CD4-positive, alpha-beta T cell treated with Interleukin-12 subunit alpha and Interleukin-12 subunit beta, for 1 hour (primary cell): Measurements from ENCODE around the gene RNF113B.

Source experiments
- DNase-seq: peaks from one replicate; pipeline ENCODE4 v3.0.0-alpha.2; 2020

The RNF113B gene

DNA sequence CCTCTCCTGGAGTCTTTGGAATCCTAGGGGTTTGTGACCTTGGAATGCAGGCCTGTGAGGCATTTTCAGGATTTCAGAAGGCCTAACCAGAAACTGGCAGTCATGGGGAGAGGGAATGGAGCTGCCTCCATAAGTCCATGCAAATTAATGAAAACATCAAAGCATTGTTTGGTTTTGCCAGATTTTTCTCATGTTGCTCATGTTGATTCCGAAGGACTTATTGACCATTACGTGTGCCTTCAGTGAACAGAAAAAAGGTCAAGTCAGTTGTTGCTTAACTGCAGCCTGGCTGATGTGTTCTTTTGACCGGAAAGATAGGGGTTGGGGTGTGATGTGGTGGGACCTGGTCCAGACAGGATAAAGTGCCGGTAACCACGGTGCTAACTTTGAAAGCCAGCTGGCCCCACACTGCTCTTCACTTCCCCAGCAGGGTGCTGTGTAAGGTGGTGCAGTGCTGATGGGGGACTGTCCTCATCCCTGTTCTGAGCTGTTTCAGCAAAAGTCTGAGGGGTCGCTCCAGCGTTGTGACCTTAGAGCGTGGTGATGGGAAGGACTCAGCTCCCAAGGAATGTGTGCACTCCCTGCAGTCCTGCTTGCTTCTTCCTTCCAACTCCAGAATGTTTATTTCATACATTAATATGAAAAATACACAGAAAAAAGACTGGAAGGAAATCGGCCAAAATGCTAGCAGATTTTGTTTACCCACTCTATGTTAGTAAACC lies 3.5 kb downstream of the RNF113B start:
- DNase-seq, result no peak

DNA sequence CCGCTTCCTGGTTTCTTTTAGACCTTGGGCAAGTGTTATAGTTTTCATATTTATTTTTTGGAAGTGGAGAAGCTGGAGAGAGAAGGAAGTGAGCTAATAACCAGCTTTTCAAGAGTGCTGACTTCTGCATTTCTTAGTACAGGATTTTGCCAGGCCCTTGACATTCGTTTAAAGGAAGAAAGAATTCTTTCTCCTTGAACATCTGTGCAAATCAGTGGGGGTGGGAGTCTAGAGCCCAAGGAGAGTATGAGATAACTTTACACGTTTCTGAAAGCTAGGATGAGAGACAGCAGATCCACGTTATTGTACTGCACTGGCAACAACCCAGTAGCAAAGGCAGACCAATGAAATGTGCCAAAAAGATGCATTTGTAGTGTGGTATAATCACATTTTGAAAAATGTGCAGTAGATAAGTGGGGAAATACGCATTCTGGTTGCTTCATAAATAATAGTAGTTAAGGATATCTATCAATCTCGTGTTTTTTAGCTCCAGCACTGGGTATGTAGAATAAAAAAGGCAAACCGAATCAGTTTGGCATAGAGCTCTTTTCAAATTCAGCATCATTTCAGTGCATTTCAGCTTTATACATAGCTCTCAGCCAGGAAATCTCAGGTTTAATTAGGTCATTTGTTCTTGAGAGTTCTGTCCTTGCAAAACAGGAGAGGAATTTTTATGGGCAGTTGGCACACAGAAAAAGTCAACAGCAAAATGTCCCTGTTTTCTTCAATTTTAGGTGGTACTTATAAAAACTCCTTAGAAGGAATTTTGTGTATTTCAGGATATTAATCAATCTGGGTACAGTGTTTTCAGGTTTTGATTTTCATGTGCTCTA lies 4.3 kb downstream of the RNF113B start:
- no peak for DNase-seq

DNA sequence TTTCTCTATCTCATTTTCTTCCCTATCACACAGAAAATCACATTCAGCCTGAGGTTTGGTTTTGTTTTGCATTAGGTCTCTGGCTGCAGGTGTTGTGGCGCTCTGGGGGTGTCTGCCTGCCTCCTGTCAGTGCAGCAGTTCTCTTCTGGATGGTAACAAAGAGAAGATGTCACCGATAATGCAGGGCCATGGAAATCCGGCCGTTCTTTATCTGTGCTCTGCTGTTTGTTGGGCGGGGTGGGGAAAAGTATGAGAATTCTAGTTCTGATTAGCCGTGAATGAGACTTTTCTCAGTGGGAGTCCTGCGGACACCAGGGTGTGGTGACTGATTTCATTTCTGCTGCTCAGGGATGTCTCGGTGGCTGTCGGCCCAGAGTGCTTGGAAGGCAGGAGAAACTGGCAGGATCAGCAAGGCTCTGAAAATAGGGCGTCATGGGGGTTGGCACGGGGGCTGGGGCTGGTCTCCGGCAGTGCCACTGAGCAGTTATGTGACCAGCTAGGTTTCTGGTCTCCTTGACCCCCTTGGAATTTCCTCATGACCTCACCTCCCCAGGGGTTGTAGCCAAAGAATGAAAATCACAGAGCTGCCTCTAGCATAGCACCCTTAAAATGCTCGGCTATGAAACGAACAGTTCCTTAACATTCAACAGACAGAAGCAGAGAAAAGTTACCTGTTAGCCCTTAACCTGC lies 5.0 kb downstream of the RNF113B start:
- DNase-seq, result no peak

DNA sequence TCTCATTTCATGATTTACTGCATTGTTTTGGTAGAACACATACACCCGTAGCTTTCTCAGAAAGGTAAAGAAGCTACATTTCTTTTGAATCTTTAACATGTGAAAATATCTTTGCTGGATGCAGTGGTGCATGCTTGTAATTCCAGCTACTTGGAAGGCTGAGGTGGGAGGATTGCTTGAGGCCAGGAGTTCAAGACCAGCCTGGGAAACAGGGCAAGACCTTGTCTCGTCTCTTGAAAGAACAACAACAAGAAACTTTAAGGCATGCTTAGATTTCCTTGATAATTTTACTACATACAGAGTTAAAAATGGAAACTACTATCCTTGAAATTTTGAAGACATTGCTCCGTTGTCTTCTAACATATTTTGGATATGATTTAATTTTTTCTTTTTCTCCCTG lies 7.7 kb downstream of the RNF113B start:
- no peak for DNase-seq

DNA sequence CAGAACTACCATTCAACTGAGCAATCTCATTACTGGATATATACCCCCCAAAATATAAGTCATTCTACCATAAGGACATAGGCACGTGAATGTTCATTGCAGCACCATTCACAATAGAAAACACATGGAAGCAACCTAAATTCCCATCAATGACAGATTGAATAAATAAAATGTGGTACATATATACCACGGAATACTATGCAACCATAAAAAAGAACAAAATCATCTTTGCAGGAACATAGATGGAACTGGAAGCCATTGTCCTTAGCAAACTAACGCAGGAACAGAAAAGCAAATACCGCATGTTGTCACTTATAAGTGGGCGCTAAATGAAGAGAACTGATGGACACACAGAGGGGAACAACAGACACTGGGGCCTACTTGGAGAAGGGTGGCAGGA lies 14.1 kb downstream of the RNF113B start:
- no peak for DNase-seq

DNA sequence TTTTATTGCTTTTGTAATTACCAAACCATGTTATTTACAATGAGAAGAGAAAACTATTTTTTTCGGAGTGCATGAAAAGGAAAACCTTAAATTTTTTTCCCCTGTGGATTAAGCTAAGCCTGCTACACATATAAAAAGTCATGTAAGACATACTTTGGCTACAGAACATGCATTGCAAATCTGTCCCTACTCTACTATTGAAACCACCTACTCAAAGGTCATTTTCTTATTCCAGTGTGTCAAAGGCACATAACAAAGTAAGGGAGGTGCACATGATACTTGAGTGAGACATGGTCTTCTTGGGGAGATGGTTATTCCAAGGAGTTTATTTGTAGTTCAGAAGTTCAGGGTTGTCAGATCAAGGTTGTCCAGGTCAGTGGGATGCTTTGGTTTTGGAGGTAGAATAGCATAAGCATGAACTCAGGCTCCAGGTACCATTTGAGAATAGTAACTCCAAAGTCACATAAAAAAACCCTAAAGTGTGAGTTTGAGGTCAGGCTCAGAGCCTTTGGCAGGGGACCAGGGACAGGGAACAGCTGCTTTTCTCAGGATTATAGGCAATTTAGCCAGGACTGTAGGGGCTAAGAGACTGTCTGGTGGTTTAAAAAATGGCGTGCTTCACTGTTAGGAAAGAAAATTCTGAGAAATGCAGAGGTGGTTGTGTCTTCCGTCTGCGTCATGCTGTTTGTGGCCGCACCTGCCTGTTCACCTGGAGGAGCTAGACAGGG lies 18.7 kb downstream of the RNF113B start:
- DNase-seq, result no peak

DNA sequence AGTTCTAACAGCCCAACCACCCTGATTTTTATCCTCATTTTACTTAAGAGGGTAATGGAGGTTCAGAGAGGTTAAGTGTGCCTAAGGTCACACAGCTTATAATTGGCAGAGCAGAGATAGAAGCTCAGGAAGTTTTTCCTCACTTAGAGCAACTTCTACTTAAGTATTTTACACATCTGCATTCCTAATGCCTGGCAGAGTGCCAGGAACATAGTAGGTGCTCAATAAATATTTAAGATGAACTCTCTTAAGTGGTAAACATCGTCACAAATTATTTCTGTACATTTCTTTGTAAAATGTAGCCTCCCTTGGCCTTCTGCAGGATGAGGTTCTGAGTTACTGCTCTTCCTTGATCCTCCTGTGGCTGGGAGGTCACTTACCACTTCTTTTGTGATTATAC lies 19.5 kb downstream of the RNF113B start:
- no peak for DNase-seq

DNA sequence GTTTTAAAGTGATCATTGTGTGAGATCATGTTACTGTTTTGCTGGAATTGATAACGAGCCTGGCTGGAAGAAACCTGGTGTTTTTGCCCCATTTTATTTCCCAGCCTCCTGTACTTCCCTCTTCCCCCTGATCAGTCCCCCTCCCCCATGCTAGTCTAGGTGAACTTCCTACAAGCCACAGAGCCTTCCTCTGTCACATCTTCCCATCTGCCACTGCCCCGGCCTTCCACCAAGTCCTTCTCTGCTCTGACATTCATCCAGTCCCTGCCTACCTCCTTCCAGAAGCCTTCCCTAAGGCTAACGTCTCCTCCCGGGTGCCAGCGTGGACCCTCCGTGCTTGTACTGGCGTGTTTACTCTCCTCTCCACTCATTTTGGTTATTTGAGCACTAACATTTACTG lies 19.9 kb downstream of the RNF113B start:
- no peak for DNase-seq

DNA sequence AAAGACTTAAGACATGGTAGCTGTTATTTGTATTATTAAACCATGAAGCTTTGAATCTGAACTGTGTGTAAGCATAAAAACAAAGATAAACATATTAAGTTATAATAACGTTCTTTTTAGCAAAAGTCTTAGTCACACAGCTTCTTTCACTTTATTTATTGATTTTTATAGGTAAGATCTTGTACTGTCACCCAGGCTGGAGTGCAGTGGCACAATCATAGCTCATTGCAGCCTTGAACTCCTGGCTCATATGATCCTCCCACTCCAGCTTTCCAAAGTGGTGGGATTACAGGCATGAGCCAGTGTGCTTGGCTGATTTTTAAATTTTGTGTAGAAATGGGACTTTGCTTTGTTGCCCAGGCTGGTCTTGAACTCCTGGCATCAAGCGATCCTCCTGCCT lies 20.8 kb downstream of the RNF113B start:
- DNase-seq, result no peak

DNA sequence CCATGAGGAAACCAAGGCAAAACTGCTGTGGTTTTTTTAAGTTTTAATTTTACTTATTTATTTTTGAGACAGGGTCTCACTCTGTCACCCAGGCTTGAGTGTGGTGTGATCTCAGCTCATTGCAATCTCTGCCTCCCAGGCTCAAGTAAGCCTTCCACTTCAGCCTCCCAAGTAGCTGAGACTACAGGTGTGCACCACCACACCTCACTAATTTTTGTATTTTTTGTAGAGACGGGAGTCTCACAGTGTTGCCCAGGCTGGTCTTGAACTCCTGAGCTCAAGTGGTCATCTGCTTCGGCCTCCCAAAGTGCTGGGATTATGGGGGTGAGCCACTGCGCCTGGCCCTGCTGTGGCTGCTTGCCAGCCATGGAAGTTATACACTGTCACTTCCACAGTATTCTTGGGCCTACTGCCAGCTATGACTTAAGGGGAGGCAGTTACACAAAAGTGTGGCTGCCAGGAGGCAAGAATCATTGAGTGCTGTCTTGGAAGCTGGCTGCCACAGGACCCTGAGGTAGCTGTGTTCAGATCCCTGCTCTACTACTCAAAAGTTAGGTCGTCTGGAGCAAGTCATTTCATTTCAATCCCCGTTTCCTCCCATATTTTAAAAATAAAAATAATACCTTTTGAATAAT lies 21.5 kb downstream of the RNF113B start:
- DNase-seq, result no peak

DNA sequence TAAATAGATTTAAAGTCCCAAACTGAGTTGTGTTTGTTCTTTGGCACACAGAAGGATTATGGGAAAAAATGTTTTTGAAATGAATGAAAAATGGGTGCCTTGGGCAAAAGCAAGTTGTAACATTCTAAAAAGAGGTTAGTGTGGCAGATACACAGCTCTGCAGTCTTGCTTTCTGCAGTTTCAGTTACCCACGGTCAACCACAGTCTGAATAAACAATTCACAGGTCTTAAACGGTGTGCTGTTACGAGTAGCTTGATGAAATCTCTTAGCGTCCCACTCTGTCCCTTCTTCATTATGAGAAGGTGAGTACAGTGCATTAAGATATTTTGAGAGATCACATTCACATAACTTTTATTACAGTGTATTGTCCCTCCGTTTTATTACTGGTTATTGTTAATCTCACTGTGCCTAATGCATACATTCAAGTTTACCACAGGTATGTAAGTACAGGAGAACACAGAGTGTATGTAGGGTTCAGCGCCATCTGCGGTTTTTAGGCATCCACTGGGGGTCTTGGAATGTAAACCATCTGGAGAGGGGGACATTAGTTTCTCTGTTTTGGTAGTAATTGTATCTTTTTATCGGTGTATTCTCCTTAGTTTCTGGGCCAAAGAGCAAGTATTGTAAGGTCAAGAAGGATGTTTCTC lies 26.1 kb downstream of the RNF113B start:
- no peak for DNase-seq

DNA sequence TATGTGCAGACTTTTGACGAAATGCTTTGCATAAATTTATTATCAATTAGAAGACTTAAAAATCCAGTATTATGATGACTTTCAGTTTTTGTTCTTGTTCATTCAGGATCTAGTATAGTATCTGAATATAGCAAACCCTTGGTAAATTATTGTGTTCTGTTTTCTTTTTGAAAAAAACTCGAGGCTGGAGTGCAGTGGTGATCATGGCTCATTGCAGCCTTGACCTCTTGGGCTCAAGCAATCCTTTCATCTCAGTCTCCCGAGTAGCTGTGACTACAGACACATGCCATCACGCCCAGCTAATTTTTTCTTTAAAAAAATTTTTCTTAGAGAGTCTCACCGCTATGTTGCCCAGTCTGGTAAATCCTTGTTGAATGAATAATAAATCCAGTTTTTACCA lies 29.5 kb downstream of the RNF113B start:
- no peak for DNase-seq

DNA sequence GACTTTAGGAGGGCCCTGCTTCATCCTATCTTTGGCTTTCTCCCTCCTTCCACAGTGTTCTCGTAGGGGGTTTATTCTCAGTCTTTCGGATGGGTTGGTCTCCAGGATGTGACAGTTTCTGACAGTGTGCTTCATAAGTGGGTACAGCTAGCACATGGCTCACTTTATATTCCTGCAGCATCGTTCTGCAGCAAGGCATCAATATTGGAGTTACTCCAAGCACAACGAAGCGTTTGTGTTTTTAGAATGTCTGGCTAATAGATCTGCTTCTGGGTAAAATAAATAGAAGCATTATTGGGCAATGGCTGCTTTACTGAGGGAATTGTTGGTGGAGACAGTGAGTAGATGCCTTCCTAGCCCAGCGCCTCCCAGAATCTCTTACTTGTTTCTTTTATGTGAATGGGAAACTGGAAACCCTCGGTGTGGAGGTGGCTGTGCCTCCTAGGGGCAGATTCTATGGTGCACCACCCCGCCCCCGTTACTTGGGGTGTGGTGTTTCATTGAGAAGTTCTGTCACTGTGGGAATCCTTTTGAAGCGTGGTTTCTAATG lies 32.2 kb downstream of the RNF113B start:
- no peak for DNase-seq

DNA sequence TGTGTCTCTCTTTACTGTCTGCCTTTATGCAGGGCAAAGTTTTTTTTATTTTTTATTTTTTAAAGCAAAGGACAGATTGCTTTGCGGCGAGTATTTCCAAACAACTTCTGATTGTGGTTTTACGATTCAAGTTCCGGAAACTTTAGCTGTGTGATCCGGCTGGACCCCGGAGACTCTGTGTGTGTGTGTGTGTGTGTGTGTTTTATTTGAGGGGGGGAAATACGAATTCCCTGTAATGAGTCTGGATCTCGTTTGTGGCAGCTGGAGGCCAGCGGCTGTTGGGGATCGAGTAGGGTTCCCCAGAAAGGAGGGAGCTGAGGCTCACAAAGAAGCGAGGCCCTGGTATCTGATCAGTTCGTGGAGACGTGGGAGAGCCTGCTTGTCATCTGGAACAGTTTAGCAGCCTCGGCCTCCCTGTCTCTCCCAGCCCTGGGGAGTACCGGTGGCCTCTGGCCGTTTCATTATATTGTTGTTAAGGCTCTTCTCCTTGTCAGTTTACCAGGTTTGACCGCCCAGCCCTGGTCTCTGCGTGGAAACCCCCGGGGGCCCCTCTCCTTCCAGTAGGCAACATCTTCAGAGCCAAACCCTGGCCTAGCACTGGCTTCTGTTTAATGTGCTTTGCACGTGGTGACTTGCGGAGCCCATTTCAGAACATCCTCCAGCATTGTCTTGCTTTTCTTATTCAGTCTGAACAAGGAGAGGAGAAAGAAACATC lies 32.9 kb downstream of the RNF113B start:
- DNase-seq, result no peak

DNA sequence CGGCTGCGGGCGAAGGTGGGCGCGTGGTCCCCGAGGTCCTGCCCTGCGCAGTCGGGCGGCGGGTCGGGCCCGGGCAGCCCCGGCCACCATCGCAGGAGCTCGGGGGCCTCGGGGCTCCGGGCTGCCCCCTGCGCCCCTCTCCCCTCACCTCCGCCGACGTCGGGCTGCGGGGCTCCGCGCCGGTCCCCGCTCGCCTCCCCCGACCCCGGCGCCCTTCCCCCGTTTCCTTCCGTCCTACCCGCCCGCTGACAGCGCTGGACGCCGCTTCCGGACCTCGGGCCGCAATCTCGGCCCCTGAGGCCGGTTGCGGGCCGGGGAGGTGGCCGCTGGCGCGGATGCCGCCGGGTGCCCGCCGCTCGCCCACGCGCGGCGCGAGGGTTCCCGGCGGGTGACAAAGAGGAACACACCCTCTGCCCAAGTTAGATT lies 33.5 kb downstream of the RNF113B start:
- DNase-seq, result no peak

DNA sequence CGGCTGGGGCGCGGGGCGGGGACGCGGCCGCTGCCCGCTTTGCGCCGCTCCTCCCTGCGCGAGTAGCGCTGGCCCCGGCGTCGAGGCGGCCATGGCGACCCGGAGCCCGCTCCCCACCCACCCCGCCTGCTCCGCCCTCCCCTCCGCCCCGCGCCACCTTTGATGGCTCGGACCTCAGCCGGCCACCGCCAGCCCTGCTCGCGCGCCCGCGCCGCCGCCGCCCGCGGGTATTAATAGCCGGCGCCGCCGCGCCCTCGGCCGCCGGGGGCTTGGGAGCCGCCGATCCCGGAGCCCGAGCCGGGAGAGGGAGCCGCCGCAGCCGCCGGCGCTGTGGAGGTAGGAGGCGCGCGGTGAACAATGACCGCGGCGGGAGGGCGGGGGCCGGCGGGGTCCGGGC lies 33.9 kb downstream of the RNF113B start:
- no peak for DNase-seq

DNA sequence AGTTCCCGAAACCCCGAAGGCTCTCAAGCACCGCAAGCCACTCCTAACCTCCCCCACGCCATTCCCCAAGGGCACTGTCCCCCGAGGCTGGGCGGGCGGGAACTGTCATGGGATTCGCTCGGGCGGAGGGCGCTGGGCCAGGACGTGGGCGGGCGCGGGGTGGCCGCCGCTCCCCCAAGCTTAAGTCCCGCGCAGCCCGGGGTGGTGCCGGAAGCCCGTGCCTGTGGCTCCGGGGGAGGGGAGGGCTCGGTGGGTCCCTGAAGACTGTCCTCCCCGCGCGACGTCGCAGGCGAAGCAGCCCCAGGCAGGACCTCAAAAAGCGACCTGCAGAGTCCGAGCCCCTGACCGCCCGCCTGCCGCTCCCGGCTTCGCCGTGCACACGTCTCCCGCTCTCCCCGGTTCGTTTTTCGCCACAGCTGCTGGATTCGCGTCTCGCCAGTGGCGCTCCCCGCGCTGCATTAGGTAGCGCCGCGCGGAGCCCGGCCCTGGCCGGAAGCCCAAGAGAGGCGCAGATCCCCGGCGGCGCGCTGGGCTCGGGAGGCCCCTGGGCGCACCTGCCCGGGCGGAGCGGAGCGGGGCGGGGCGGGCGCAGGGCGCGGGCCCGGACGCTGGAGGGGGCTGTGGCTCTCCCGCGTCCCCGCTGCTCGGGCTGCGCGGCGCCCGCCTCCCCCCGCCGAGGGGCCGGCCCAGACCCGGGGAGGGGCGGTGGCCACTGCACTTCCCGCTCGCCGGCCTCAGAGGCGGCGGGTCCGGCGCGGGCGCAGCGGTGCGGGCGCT lies 34.5 kb downstream of the RNF113B start, which contains the start of gene FARP1:
FARP1 (plus strand) TSS at position 715 of the 777 bp plus-strand sequence. CDS start 70,149 bp downstream, outside the sequence.
- no peak for DNase-seq

DNA sequence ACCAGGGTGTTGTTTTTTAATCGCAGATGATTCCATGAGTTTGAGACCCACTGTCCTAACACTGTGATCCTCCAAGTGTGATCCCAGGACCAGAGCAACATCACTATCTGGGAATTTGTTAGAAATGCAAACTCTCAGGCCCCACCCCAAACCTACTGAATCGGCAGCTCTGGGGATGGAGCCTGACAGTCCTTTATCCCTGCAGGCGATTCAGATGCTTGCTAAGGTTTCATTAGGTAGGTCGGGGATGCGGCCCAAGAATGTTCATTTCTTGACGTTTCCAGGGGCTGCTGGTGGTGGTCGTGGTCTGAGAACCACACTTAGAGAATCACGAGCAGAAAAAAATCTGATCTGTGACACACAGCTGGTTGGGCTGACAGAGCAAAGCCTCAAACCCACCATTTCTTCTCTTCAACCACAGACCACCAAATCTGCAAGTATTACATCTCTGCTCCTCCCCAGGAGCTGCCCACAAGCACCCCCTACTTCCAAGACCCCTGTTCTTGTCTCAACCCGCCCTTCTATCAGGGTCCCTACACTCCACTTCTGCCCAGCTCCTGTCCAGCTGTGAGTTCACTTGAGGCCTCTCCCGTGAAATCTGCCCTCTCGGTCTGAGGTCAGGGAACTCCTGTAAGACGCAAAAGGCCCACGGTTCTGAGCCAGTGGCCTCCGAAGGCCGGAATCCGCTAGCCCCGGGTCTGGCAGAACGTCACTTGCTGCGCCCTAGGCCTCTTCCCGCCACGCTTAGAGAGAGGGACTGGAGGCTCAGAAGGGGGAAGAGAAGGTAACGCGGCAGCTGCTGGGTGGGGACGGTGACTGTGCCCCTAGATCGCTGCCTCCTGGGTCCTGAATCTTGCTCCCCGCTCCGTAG lies 35.3 kb downstream of the RNF113B start:
- no peak for DNase-seq

DNA sequence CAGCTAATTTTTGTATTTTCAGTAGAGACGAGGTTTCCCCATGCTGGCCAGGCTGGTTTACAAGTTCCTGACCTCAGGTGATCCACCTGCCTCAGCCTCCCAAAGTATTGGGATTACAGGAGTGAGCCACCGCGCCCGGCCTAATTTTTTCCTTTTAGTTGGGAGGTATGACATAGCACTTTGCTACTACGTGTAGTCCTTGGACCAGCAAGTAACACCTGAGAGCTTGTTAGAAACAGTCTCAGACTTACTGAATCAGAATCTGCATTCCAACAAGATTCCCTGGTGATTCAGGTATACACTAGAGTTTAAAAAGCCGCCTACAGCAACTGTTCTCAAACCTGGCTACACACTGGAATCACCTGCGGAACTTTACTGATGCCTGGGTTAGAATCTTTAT lies 36.0 kb downstream of the RNF113B start:
- no peak for DNase-seq
